Mucosa of rectum (tissue), 2 donors: ENCODE results near the gene NLGN1.

Source experiments
- H3K27ac ChIP-seq, 2 donors: one replicate each; pipeline ENCODE4 v1.7.0; 2013; ENCODE audit warnings: inconsistent platforms in 2 of 2, low read depth in 2 of 2, low read length in 2 of 2
- H3K27me3 ChIP-seq, 2 donors: one replicate each; pipeline ENCODE4 v1.7.0; 2013; ENCODE audit warnings: low read length in 2 of 2; ENCODE audit not compliant: control insufficient read depth in 2 of 2, insufficient read depth in 2 of 2
- H3K36me3 ChIP-seq, 2 donors: one replicate each; pipeline ENCODE4 v1.7.0; 2013; ENCODE audit warnings: low read length in 2 of 2; ENCODE audit not compliant: control insufficient read depth in 2 of 2, insufficient read depth in 2 of 2
- H3K4me1 ChIP-seq, 2 donors: one replicate each; pipeline ENCODE4 v1.7.0; 2013; ENCODE audit warnings: low read length in 2 of 2, mild to moderate bottlenecking in 1 of 2; ENCODE audit not compliant: control insufficient read depth in 2 of 2, insufficient read depth in 2 of 2
- H3K4me3 ChIP-seq, 2 donors: one replicate each; pipeline ENCODE4 v1.7.0; 2013; ENCODE audit warnings: low read length in 2 of 2
- H3K9ac ChIP-seq, 2 donors: one replicate each; pipeline ENCODE4 v1.7.0; 2013; ENCODE audit warnings: low read length in 2 of 2, low read depth in 1 of 2, mild to moderate bottlenecking in 1 of 2
- H3K9me3 ChIP-seq, 2 donors: one replicate each; pipeline ENCODE4 v1.7.0; 2013; ENCODE audit warnings: low read length in 2 of 2; ENCODE audit not compliant: control insufficient read depth in 2 of 2
- donor health status: healthy.
- donor health status: Normal muscosa, but diverticular disease.

NLGN1 gene

DNA sequence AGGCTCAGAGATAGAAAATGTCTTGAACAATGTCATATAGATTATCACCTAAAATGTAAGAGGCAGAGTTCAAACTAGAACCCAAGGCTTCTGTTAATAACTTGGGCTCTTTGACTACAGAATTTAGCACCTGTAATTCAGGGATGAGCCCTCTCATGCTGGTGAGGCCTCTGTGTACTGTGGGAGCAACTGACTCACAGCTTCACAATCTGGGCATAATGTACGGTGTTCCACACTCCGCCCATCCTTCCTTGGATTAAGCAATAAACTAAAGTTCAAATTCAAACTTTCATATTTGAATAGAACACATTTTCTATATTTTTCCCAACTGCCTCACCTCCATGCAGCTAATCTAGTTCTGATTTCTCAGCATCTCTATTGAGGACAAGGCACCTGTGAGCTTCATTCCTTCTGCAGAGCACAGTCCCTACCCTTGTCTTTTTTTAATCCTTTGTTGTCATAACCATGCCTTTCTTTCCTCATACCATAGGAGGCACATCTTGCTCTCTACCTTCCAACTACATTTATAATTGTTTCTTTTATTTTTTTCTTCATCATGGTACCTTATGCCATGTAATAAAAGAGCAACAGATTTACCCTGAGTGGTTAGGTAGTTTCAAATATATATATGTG lies 392.1 kb downstream of the NLGN1 start:
- no peak overlapping the region for H3K9ac ChIP-seq

DNA sequence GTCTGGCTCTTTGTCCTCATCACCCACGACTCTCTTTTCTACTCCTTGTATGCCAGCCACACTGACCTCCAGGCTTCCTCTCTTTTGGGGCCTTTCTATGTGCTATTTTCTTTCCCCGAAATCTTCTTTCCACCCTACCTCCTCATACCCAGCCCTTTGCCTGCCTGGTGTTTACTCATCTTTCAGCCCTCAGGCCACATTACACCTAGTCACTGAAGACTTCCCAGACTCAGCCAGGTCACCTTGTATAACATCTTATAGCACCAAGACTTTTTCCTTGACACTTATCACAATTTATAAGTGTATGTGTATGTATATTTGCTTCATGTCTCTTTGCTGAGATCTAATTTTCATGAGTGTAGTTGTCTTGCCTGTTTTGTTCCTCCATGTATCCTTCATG lies 396.4 kb downstream of the NLGN1 start:
- Histone ChIP-seq H3K36me3 (no peaks in the 10 kb centered on the region), H3K4me3 (no peak overlapping the region), H3K9ac (no peak overlapping the region), H3K27ac (no peak overlapping the region), H3K9me3 (no peaks in the 10 kb centered on the region), H3K27me3 (no peaks in the 10 kb centered on the region), H3K4me1 (no peaks in the 10 kb centered on the region)

More for the DNA sequence above, 392.1 kb downstream of the NLGN1 start:
- no peak overlapping the region for H3K4me3 ChIP-seq
- no peak overlapping the region for H3K27ac ChIP-seq
- no peaks in the 10 kb centered on the region for H3K9me3 ChIP-seq
- no peaks in the 10 kb centered on the region for H3K4me1 ChIP-seq
- H3K36me3 ChIP-seq, result no peaks in the 10 kb centered on the region
- no peaks in the 10 kb centered on the region for H3K27me3 ChIP-seq

DNA sequence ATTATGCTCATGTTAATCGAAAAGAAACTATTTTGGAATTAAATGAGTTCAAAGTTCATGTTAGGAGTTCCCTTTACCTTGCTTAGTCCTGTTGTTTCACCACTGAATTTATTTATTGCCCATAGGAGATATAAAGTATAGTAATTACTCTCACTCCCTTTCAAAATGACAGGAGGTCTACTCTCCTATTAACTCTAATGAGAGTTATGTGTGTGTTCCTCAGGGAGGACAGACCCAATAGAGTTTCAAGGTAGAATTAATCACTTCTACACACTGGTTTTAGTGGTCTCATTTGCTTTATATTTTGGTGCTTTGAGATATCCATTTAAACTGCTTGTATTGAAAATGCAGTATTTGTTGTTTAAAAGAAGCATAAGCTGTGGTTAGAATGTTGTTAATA lies 398.9 kb downstream of the NLGN1 start:
- Histone ChIP-seq H3K4me3 (no peak overlapping the region), H3K36me3 (no peaks in the 10 kb centered on the region), H3K9ac (no peak overlapping the region), H3K27me3 (no peaks in the 10 kb centered on the region), H3K4me1 (no peaks in the 10 kb centered on the region), H3K27ac (no peak overlapping the region), H3K9me3 (no peaks in the 10 kb centered on the region)

DNA sequence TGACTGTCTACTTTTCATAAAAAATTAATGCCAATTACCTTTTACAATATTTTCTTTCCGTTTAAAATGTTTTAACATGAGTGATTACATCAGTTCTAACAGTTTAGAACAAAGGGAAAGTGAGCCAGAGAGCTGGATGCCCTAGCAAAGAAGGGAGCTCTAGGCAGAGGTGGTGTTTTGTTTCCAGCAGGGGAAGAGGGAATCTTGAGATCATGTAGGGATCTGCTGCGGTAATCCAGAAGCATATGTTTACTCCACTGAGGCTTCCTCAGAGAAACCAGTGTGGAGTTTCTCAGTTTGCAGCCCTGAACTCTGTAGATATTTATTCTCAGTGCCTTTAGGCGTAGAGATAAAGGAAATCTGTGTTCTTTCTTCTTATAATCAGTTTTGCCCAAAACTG lies 399.3 kb downstream of the NLGN1 start:
- no peak overlapping the region for H3K9ac ChIP-seq
- no peaks in the 10 kb centered on the region for H3K4me1 ChIP-seq
- H3K27me3 ChIP-seq, result no peaks in the 10 kb centered on the region
- no peaks in the 10 kb centered on the region for H3K9me3 ChIP-seq
- H3K36me3 ChIP-seq, result no peaks in the 10 kb centered on the region
- H3K4me3 ChIP-seq, result no peak overlapping the region
- no peak overlapping the region for H3K27ac ChIP-seq

DNA sequence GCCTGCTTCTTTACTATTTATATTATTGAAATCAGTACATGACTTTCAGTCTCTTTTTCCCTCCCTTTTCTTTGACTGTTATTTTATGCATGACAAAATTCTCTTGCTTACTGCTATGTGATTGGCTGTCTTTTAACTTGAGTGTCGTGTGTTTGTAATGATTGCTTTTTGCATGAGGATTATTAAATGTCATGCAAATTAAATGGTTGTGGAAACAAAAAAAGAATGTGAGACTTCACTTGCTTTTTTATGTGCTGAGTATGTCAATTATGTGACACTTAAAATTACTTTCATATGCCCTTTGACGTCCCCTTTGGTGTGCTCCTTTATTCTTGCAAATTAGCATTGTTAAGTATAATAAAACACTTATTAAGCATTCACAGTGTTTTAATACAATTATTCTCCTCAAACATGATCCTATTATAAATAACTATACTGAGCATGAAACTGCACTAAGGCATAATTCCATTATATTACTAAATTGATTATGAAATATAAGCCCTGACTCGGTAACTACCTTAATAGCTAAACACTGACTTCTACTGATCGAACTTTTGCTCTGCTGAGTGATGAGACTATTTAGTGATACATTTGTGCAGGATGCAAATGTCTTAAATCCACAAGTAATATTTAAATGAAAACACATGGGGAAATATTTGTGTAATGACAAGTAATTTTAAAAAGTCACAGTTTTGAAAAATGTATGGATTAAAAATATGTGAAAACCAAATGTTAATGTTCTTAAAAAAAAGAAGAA lies 401.7 kb downstream of the NLGN1 start:
- Histone ChIP-seq H3K9me3 (no peaks in the 10 kb centered on the region), H3K4me3 (no peak overlapping the region), H3K27me3 (no peaks in the 10 kb centered on the region), H3K4me1 (no peaks in the 10 kb centered on the region), H3K36me3 (no peaks in the 10 kb centered on the region), H3K9ac (no peak overlapping the region), H3K27ac (no peak overlapping the region)

DNA sequence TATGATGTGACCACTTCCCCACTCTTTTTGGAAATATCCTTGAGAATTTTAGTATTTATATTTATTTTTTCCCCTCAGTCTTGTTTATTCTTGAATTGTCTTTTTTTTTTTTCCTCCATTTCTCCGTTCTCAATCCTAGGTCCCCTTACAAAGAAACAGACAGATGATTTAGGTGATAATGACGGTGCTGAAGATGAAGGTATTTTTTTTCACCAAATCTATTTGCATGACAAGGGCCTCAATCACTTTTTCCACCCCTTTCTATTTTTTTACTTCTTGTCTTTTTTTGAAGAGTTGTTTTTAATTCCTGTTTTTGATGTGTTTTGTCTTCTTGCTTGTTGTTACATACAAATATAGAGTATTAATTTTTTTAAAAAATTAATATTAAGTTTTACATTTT lies 402.6 kb downstream of the NLGN1 start:
- H3K27me3 ChIP-seq, result no peaks in the 10 kb centered on the region
- no peak overlapping the region for H3K27ac ChIP-seq
- H3K4me3 ChIP-seq, result no peak overlapping the region
- no peaks in the 10 kb centered on the region for H3K9me3 ChIP-seq
- H3K4me1 ChIP-seq, result no peaks in the 10 kb centered on the region
- no peak overlapping the region for H3K9ac ChIP-seq
- no peaks in the 10 kb centered on the region for H3K36me3 ChIP-seq

DNA sequence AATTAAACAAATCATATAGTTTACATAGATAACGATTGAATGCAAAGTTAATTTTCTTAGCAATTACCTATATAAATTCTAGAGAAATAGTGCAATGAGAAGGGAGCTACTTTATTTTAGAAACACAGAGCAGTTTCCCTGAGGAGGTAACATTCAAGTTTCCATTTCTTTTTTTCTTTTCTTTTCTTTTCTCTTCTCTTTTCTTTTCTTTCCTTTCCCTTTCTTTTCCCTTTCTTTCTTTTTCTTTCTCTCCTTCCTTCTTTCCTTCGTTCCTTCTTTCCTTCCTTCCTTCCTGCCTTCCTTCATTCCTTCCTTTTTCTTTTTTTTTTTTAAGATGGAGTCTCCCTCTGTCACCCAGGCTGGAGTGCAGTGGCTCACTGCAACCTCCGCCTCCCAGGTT lies 417.3 kb downstream of the NLGN1 start:
- Histone ChIP-seq H3K9me3 (no peaks in the 10 kb centered on the region), H3K36me3 (no peaks in the 10 kb centered on the region), H3K9ac (no peak overlapping the region), H3K4me3 (no peak overlapping the region), H3K27me3 (no peaks in the 10 kb centered on the region), H3K4me1 (no peaks in the 10 kb centered on the region), H3K27ac (no peak overlapping the region)

DNA sequence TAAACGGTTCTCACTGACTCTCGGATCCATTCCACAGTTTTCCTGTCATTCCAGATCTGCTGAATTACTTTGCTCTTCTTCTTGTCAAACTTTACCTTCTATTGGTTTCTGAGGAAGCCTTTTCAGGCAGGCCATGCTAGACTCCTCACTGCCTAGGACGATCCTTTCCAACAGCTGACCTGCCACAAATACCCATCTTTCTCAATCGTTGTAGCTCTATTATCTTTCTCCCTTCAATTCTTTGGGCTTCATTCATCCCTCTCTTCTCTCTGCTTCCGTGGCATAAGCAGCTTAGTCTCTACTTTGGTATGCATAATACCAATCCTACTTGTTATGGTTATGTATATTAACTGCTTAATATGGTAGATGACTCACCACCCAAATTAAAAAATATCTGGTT lies 421.8 kb downstream of the NLGN1 start:
- no peaks in the 10 kb centered on the region for H3K27me3 ChIP-seq
- no peak overlapping the region for H3K4me3 ChIP-seq
- H3K9me3 ChIP-seq, result no peaks in the 10 kb centered on the region
- H3K9ac ChIP-seq, result no peak overlapping the region
- H3K27ac ChIP-seq, result no peak overlapping the region
- H3K4me1 ChIP-seq, result no peaks in the 10 kb centered on the region
- H3K36me3 ChIP-seq, result no peaks in the 10 kb centered on the region

DNA sequence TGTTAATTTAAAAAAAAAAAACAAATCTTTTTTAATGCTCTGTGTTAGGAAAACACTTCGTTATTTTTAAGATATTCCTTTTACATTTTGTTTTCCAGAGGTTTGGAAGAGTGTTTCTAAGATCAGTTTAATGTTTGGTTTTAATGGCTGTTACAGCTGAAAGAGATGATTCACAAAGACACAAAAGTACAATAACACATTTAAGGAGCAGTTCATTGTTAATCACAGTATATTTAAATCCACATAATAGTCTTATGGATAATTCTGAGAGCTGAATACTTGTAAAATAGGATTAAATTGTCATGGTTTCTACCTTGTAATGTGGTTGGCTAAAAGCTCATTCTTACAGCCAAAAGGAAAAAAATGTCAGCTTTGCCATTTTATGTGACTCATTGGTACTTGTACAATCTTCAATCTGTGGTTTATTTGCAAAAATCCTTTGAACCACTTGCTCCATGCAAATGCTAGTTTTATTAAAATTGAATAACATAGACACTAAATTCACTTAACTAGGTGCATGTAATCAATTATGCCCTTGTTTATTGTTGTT lies 426.4 kb downstream of the NLGN1 start:
- no peaks in the 10 kb centered on the region for H3K36me3 ChIP-seq
- no peak overlapping the region for H3K9ac ChIP-seq
- no peaks in the 10 kb centered on the region for H3K9me3 ChIP-seq
- no peaks in the 10 kb centered on the region for H3K27me3 ChIP-seq
- H3K27ac ChIP-seq, result no peak overlapping the region
- no peak overlapping the region for H3K4me3 ChIP-seq
- no peaks in the 10 kb centered on the region for H3K4me1 ChIP-seq

DNA sequence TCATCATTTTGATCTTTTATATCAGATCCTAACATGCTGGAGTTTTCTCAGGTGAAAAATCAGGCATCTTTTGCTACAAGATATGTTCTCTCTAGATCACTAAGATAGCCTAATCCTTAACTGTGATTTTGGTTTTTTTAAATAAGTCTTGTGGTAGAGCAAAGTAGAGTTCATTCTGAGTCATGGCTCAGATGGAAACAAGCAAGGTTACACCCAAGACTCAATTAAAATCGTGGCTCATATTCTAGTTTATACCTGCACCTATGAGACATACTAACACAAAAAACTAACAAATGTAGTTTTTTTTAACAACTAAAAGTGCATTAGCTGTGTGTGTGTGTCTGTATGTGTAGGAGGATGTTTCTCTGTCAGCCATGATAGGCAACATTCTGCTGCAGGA lies 428.2 kb downstream of the NLGN1 start:
- H3K4me3 ChIP-seq, result no peak overlapping the region
- no peak overlapping the region for H3K27ac ChIP-seq
- H3K9me3 ChIP-seq, result no peaks in the 10 kb centered on the region
- no peaks in the 10 kb centered on the region for H3K36me3 ChIP-seq
- H3K9ac ChIP-seq, result no peak overlapping the region
- H3K4me1 ChIP-seq, result no peaks in the 10 kb centered on the region
- H3K27me3 ChIP-seq, result no peaks in the 10 kb centered on the region
